HepG2 (cell line): Measurements from ENCODE around the gene SLC51B. TPM values are rescaled to one million over a fixed set of nuclear protein-coding genes. Genes with fewer than 3 reads are reported as not detected.
A peak's percentile ranks its signal among the peaks of the same experiment; 100 is the strongest.

ENCODE experiments used
- AKAP8 ChIP-seq: sonication (generic); formaldehyde crosslinking; IDR thresholded peaks from 2 replicates; pipeline ENCODE4 v1.5.1; 2020; ENCODE audit warnings: mild to moderate bottlenecking, missing genetic modification reagents
- BHLHE40 ChIP-seq: IDR thresholded peaks from 2 replicates; pipeline ENCODE4 v1.6.1; 2011; ENCODE audit warnings: low read length, improper control_type of control experiment
- ERF ChIP-seq: IDR thresholded peaks from 2 replicates; pipeline ENCODE4 v1.6.1; 2018; ENCODE audit warnings: missing biosample characterization, missing genetic modification reagents
- FOSL2 ChIP-seq: sonication (generic); formaldehyde crosslinking; IDR thresholded peaks from 2 replicates; pipeline ENCODE4 v1.4.0; 2020; ENCODE audit warnings: missing genetic modification reagents
- HNRNPUL1 ChIP-seq: fragments of 200-400 bp; formaldehyde crosslinking; IDR thresholded peaks from 2 replicates; pipeline ENCODE4 v1.6.1; 2017; ENCODE audit warnings: low read depth, mild to moderate bottlenecking, low read length, moderate library complexity
- MIXL1 ChIP-seq: IDR thresholded peaks from 2 replicates; pipeline ENCODE4 v1.6.1; 2016
- RORA ChIP-seq: sonication (generic); formaldehyde crosslinking; IDR thresholded peaks from 2 replicates; pipeline ENCODE4 v1.5.0; 2020; ENCODE audit warnings: mild to moderate bottlenecking, missing genetic modification reagents, moderate library complexity
- SOX5 ChIP-seq: IDR thresholded peaks from 2 replicates; pipeline ENCODE4 v1.6.1; 2016; ENCODE audit warnings: borderline replicate concordance
- polyA plus RNA-seq, 8 experiments: library from polyadenylated mRNA; depleted of rRNA in 3 of 8; stranded (reverse) in 7 of 8; unstranded in 1 of 8; fragments of >200 nt; fragmentation: Illumina TruSeq in 4 of 8; extraction: Trizol in 4 of 8; gene quantifications; 2 replicates each; pipeline versions ENCODE4 v1.2.1 to v1.2.3, GENCODE V29; 2011 to 2016; ENCODE audit warnings: low read depth in 4 of 8, missing spikeins in 1 of 8, mixed read lengths in 1 of 8; ENCODE audit not compliant: insufficient read depth in 1 of 8
- total RNA-seq, 5 experiments: library from RNA; depleted of rRNA; stranded (reverse); fragments of >200 nt; fragmentation: Illumina TruSeq; extraction: Trizol; gene quantifications; 2 replicates each; pipeline ENCODE4 v1.2.3, GENCODE V29; 2016; ENCODE audit warnings: low read depth in 1 of 5
- TF ChIP-seq, protein P1 (sequence below), 2 experiments: sonication (generic) in 1 of 2; formaldehyde crosslinking in 1 of 2; IDR thresholded peaks; 2 replicates each; pipeline versions ENCODE4 v1.5.1 to v1.6.1; 2011 to 2020; ENCODE audit warnings: borderline replicate concordance in 1 of 2, low read depth in 1 of 2, low read length in 1 of 2, mild to moderate bottlenecking in 1 of 2, missing genetic modification reagents in 1 of 2, moderate library complexity in 1 of 2
- TF ChIP-seq, protein P2 (sequence below): IDR thresholded peaks from 2 replicates; pipeline ENCODE4 v1.6.1; 2012; ENCODE audit warnings: low read length, improper control_type of control experiment
- TF ChIP-seq, protein P3 (sequence below): IDR thresholded peaks from 2 replicates; pipeline ENCODE4 v1.6.1; 2016
- TF ChIP-seq, protein P4 (sequence below): sonication (generic); formaldehyde crosslinking; conservative IDR thresholded peaks from 2 replicates; pipeline ENCODE4 v1.8.0; 2022; ENCODE audit warnings: missing genetic modification reagents
- TF ChIP-seq, protein P5 (sequence below): IDR thresholded peaks from 2 replicates; pipeline ENCODE4 v1.6.1; 2012; ENCODE audit warnings: inconsistent platforms
- TF ChIP-seq, protein P6 (sequence below): sonication (generic); formaldehyde crosslinking; IDR thresholded peaks from 2 replicates; pipeline ENCODE4 v1.5.0; 2020; ENCODE audit warnings: mild to moderate bottlenecking, missing genetic modification reagents, moderate library complexity

SLC51B gene
- total and polyA plus RNA-seq, 2 of the 13 experiments (the other 11 are each of a cell fraction or from before 2014, with no cell fraction given) = 14.9 to 17.1 TPM

DNA sequence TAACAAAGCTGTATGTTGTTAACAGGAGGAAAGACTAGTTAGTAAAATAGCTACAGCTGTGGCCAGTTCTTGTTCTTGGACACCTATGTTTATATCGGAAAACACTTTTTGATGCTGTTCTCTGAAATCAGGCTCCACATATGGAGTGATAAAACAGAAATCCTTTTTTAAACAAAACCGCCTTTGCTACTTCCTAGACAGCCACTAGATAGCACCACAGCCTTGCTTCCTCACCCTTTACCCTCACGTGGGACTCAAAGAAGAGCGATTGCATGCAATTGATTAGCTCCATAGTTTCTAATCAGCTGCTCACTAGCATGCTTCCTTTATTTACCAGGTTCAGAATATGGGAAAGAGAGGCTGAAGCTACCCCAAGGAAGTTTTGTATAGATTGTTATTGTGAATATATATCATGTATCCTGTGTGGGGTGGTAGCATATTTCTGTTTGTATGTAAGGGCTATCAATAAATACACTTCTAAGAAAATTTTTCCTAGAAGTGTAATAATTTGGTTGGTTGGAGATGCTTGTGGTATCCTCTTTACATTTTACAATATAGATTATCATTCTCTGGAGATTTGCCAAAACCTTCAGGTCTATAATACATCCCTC, 11.4 kb upstream of the SLC51B start (continued):
- no peak for TF ChIP-seq ERF (CRISPR knock-in tag)
- TF ChIP-seq, protein P1, sequence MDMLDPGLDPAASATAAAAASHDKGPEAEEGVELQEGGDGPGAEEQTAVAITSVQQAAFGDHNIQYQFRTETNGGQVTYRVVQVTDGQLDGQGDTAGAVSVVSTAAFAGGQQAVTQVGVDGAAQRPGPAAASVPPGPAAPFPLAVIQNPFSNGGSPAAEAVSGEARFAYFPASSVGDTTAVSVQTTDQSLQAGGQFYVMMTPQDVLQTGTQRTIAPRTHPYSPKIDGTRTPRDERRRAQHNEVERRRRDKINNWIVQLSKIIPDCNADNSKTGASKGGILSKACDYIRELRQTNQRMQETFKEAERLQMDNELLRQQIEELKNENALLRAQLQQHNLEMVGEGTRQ (IDR thresholded peaks at IDR 0.05; ENCODE audit: low read depth, low read length) = peak; percentile 47; the same call in 1 of the 2 replicates
- TF ChIP-seq, protein P1 (CRISPR knock-in tag; IDR thresholded peaks at IDR 0.05; ENCODE audit: borderline replicate concordance) = peak; percentile 34; the same call in 1 of the 2 replicates
- TF ChIP-seq MIXL1 (CRISPR knock-in tag) = 0 out of 2 replicates have a peak, but pooled peaks have one; percentile 21
- TF ChIP-seq, protein P2, sequence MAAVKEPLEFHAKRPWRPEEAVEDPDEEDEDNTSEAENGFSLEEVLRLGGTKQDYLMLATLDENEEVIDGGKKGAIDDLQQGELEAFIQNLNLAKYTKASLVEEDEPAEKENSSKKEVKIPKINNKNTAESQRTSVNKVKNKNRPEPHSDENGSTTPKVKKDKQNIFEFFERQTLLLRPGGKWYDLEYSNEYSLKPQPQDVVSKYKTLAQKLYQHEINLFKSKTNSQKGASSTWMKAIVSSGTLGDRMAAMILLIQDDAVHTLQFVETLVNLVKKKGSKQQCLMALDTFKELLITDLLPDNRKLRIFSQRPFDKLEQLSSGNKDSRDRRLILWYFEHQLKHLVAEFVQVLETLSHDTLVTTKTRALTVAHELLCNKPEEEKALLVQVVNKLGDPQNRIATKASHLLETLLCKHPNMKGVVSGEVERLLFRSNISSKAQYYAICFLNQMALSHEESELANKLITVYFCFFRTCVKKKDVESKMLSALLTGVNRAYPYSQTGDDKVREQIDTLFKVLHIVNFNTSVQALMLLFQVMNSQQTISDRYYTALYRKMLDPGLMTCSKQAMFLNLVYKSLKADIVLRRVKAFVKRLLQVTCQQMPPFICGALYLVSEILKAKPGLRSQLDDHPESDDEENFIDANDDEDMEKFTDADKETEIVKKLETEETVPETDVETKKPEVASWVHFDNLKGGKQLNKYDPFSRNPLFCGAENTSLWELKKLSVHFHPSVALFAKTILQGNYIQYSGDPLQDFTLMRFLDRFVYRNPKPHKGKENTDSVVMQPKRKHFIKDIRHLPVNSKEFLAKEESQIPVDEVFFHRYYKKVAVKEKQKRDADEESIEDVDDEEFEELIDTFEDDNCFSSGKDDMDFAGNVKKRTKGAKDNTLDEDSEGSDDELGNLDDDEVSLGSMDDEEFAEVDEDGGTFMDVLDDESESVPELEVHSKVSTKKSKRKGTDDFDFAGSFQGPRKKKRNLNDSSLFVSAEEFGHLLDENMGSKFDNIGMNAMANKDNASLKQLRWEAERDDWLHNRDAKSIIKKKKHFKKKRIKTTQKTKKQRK = no peak
- 0 out of 2 replicates have a peak, but pooled peaks have one; percentile 7 for TF ChIP-seq FOSL2
- TF ChIP-seq, protein P3, sequence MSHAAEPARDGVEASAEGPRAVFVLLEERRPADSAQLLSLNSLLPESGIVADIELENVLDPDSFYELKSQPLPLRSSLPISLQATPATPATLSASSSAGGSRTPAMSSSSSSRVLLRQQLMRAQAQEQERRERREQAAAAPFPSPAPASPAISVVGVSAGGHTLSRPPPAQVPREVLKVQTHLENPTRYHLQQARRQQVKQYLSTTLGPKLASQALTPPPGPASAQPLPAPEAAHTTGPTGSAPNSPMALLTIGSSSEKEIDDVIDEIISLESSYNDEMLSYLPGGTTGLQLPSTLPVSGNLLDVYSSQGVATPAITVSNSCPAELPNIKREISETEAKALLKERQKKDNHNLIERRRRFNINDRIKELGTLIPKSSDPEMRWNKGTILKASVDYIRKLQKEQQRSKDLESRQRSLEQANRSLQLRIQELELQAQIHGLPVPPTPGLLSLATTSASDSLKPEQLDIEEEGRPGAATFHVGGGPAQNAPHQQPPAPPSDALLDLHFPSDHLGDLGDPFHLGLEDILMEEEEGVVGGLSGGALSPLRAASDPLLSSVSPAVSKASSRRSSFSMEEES (CRISPR knock-in tag) = 0 out of 2 replicates have a peak, but pooled peaks have one; percentile 39
- TF ChIP-seq, protein P4, sequence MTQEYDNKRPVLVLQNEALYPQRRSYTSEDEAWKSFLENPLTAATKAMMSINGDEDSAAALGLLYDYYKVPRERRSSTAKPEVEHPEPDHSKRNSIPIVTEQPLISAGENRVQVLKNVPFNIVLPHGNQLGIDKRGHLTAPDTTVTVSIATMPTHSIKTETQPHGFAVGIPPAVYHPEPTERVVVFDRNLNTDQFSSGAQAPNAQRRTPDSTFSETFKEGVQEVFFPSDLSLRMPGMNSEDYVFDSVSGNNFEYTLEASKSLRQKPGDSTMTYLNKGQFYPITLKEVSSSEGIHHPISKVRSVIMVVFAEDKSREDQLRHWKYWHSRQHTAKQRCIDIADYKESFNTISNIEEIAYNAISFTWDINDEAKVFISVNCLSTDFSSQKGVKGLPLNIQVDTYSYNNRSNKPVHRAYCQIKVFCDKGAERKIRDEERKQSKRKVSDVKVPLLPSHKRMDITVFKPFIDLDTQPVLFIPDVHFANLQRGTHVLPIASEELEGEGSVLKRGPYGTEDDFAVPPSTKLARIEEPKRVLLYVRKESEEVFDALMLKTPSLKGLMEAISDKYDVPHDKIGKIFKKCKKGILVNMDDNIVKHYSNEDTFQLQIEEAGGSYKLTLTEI (CRISPR knock-in tag) = no peak
- TF ChIP-seq, protein P5, sequence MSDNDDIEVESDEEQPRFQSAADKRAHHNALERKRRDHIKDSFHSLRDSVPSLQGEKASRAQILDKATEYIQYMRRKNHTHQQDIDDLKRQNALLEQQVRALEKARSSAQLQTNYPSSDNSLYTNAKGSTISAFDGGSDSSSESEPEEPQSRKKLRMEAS = 0 out of 2 replicates have a peak, but pooled peaks have one; percentile 5
- TF ChIP-seq RORA = no peak
- TF ChIP-seq BHLHE40 = peak; percentile 48; the same call in 1 of the 2 replicates
- no peak for TF ChIP-seq HNRNPUL1
- TF ChIP-seq, protein P6, sequence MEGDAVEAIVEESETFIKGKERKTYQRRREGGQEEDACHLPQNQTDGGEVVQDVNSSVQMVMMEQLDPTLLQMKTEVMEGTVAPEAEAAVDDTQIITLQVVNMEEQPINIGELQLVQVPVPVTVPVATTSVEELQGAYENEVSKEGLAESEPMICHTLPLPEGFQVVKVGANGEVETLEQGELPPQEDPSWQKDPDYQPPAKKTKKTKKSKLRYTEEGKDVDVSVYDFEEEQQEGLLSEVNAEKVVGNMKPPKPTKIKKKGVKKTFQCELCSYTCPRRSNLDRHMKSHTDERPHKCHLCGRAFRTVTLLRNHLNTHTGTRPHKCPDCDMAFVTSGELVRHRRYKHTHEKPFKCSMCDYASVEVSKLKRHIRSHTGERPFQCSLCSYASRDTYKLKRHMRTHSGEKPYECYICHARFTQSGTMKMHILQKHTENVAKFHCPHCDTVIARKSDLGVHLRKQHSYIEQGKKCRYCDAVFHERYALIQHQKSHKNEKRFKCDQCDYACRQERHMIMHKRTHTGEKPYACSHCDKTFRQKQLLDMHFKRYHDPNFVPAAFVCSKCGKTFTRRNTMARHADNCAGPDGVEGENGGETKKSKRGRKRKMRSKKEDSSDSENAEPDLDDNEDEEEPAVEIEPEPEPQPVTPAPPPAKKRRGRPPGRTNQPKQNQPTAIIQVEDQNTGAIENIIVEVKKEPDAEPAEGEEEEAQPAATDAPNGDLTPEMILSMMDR (CRISPR knock-in tag) = peak; percentile 79
- TF ChIP-seq SOX5 = 0 out of 2 replicates have a peak, but pooled peaks have one; percentile 13
- TF ChIP-seq AKAP8 (CRISPR knock-in tag) = no peak
